ENCODE results near the gene PIH1D2.
"Not testable (repeated sequence)": the region's sequence is repeated elsewhere in the genome, so short reads cannot be mapped to it uniquely, and the experiment has no call there.

Gene PIH1D2

GRCh38 chr11:112057170-112057569 is 16.6 kb downstream of the PIH1D2 start:
- no peak for DNase-seq (ENCODE audit: low read depth in 2 of 3, low spot score in 1 of 3)

- DNase-seq (ENCODE audit: low read depth in 2 of 3, low spot score in 1 of 3), result no peak
Measured at GRCh38 chr11:112051768-112052167, 22.0 kb downstream of the PIH1D2 start.

GRCh38 chr11:112050721-112051120 is 23.1 kb downstream of the PIH1D2 start:
- DNase-seq (ENCODE audit: low read depth in 2 of 3, low spot score in 1 of 3), result no peak

GRCh38 chr11:112049777-112050176 is 24.0 kb downstream of the PIH1D2 start:
- DNase-seq (ENCODE audit: low read depth in 2 of 3, low spot score in 1 of 3), result no peak

GRCh38 chr11:112048256-112048655 is 25.6 kb downstream of the PIH1D2 start:
- DNase-seq (ENCODE audit: low read depth in 2 of 3, low spot score in 1 of 3), result not testable (repeated sequence)

GRCh38 chr11:112046647-112047046 is 27.2 kb downstream of the PIH1D2 start:
- not testable (repeated sequence) for DNase-seq (ENCODE audit: low read depth in 2 of 3, low spot score in 1 of 3)

- no peak for DNase-seq (ENCODE audit: low read depth in 2 of 3, low spot score in 1 of 3)
Measured at GRCh38 chr11:112044961-112045360, 28.9 kb downstream of the PIH1D2 start.

- no peak for DNase-seq (ENCODE audit: low read depth in 2 of 3, low spot score in 1 of 3)
Measured at GRCh38 chr11:112042961-112043304, 30.9 kb downstream of the PIH1D2 start.

- no peak for DNase-seq (ENCODE audit: low read depth in 2 of 3, low spot score in 1 of 3)
Measured at GRCh38 chr11:112042161-112042960, 31.5 kb downstream of the PIH1D2 start.

GRCh38 chr11:112037527-112037926 is 36.3 kb downstream of the PIH1D2 start:
- no peak for DNase-seq (ENCODE audit: low read depth in 2 of 3, low spot score in 1 of 3)

- no peak for DNase-seq (ENCODE audit: low read depth in 2 of 3, low spot score in 1 of 3)
Measured at GRCh38 chr11:112033902-112034301, 39.9 kb downstream of the PIH1D2 start.

GRCh38 chr11:112029460-112029859 is 44.4 kb downstream of the PIH1D2 start:
- DNase-seq (ENCODE audit: low read depth in 2 of 3, low spot score in 1 of 3), result no peak

- not testable (repeated sequence) for DNase-seq (ENCODE audit: low read depth in 2 of 3, low spot score in 1 of 3)
Measured at GRCh38 chr11:112026784-112027410, 46.9 kb downstream of the PIH1D2 start.

GRCh38 chr11:112025707-112026106 is 48.1 kb downstream of the PIH1D2 start:
- DNase-seq (ENCODE audit: low read depth in 2 of 3, low spot score in 1 of 3), result no peak

- DNase-seq (ENCODE audit: low read depth in 2 of 3, low spot score in 1 of 3), result peak; percentile 73 to 83 (median 79)
Measured at GRCh38 chr11:112024773-112025678, 48.8 kb downstream of the PIH1D2 start, which contains the start of gene DLAT. DLAT (plus strand) TSS chr11:112025408; CDS start chr11:112025473, 65 bp downstream.

GRCh38 chr11:112024178-112024772 is 49.5 kb downstream of the PIH1D2 start:
- peak in 1 of 3 donors; percentile 6 for DNase-seq (ENCODE audit: low read depth in 2 of 3, low spot score in 1 of 3)

GRCh38 chr11:112023104-112023503 is 50.7 kb downstream of the PIH1D2 start:
- DNase-seq (ENCODE audit: low read depth in 2 of 3, low spot score in 1 of 3), result no peak

- no peak for DNase-seq (ENCODE audit: low read depth in 2 of 3, low spot score in 1 of 3)
Measured at GRCh38 chr11:112019066-112019465, 54.8 kb downstream of the PIH1D2 start.

All from stimulated activated CD4-positive, alpha-beta T cell treated with anti-CD3 and anti-CD28 coated beads, Interleukin-12 subunit alpha, Interleukin-12 subunit beta, amount 100 ng/mL, for 48 hours (primary cell).